Hippocampal formation (tissue), 2 donors: ENCODE results near the gene VSIG10L.
A peak's percentile ranks its signal among the peaks of the same experiment; 100 is the strongest.

Experiments used
- DNase-seq, 2 donors: peaks; one replicate each; lab custom pipeline; 2025; lab: John Stamatoyannopoulos, UW

Gene VSIG10L

DNA sequence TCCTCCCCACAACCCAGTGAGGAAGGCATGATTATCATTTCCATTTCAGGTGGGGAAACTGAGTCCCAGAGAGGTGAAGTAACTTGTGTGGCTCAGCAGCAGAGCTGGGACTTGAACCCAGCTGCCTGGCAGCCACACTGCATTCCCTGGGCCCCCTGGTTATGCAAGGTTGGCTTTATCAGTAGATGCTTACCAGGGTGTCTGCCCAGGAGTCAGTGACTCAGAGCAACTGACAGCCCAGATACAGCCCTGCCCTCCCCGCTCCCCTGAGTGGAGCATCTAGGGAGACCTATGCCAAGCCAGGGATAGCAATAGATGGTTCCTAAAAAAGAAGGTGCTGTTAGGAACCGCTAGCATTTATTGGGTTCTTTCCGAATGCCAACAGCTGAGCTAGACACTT, 24.6 kb downstream of the VSIG10L start:
- DNase-seq, result no peak

DNA sequence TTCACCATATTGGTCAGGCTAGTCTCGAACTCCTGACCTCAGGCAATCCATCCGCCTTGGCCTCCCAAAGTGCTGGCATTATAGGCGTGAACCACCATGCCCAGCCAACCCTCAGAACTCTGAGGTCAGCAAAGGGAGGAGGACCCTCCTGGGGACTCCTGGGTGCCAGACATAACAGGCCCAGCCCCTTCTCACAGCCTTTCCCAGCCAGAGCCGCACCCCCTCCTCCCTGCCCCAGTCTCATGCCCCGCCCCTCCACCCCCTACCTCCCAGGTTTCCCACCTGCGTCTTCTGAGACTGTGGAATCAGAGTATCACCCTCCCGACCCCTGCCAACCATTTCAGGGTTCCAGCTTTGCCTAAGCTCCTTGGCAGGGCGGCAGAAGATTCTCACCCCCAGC, 25.3 kb downstream of the VSIG10L start:
- DNase-seq, result no peak

DNA sequence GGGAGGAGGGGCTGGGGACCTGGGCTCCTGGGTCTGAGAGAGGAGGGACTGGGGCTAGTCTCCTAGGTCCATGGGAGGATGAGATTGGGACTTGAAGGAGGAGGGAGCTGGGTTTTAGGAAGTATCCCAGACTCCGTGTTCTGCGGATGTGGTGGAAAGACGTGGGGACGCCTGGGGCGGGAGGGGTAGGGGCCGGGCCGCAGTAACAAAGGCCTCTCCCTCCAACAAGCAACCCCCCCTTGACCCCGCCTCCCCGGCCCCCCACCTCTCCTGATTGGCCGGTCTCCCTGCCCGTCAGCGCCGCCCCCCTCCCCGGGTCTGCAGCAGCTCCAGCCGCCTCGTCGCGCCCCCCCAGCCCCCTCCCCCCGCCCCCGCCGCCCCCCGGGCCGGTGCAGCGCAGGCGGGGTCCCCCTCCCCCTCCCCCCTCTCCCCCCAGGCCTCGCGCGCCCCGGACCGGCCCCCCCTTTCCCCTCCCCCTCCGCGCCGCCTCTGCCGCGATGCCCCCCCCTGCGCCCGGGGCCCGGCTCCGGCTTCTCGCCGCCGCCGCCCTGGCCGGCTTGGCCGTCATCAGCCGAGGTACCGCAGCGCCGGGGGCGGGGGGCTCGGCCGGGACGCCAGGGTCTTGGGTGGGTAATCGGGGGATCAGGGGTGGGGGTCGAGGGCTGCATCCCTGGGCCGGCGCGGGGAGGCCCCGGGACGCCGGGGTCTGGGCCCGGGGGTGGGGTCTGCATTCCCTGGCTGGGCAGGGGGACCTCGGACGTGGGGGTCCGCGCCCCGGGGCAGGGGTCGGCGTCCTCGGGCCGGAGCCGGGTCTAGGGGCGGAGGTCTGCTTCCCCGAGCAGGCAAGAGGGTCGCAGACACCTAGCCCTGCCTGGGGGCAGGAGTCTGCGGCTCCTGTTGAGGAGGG, 30.3 kb downstream of the VSIG10L start, which contains the start of gene IGLON5:
Gene IGLON5, plus strand, starts transcription at position 294 of the 907 bp plus-strand sequence. Its CDS starts 204 bp downstream, at position 498.
- DNase-seq, result peak in 1 of 2 donors; percentile 17

DNA sequence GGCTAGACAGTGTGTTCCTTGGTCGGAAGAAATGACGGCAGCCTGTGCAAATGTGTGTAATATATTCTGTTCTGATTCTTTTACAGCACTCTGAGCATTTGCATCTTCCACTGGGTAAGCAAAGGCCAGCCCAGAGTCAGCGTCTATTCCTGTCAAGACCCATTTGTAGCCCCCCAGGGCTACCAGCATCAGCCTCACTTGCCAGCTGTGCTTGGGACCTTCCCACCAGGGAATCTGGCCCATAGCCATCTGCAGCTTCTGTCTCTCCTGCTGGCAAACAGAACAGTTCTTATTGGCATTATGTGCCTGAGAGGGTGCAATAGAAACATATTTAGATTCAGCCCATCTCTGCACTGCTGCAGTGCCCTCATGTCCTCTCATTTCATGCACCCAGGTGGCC, 36.5 kb downstream of the VSIG10L start:
- no peak for DNase-seq

DNA sequence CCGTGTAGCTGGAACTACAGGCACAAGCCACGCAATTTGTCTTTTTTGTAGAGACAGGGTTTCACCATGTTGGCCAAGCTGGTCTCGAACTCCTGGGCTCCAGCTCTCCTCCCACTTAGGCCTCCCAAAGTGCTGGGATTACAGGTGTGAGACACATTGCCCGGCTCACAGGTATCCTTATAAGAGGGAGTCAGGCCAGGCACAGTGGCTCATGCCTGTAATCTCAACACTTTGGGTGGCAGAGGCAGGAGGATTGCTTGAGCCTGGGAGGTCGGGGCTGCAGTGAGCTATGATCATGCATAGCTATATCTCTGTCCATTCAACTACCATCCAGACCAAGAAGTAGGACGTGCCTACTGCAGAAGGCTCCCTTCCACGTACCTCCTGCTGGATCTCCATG, 40.7 kb downstream of the VSIG10L start:
- DNase-seq, result no peak

DNA sequence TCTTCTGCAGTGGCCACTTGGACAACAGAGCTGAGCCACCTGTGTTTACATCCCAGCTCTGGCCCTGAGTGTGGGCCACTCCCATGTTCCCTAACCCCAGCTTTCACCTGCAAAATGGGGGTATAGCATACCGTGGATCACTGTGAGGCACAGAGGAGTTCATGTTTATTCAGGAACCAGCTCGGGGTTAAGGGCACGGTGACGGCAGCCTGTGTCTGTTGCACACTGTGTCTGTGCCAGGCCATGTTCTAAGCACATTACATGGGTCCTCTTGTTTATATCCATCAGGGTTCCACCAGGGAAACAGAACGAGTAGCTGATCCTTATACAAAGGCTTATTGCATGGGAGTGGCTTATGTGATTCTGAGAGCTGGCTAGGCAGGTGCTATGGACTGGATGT, 44.5 kb downstream of the VSIG10L start:
- DNase-seq, result no peak

DNA sequence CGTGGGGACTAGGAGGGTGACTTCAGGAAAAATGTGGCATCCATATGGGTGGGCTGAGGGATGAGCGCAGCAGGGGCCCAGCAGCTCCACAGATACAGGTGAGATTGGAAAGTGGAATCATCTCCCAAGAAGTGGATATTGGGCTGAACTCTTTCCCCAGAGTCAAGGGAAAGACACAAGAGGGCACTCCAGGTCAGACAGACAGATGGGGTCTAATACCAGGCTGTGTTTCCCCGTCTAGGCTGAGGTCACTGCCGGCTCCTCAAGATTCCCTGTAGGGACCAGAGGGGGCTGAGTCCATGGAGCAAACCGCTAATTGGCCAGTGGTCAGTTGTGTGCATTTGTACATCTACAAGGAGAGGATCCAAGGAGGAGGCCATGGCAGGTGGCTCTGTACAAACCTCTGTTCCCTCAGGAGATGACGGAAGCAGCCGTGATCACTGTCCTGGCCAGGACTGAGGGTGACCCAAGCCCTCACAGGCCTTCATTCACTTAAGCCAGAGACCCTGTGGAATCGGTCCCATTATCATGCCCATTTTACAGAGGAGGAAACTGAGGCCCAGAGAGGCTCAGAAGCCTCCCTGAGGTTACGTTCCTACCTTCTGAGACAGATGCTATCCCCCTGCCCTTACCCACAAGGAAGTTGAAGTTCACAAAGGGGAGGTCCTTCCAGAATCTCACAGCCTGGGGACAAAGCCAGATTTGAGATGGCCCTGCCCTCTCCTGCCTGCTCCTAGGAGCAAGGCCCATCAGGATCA, 45.4 kb downstream of the VSIG10L start:
- no peak for DNase-seq

DNA sequence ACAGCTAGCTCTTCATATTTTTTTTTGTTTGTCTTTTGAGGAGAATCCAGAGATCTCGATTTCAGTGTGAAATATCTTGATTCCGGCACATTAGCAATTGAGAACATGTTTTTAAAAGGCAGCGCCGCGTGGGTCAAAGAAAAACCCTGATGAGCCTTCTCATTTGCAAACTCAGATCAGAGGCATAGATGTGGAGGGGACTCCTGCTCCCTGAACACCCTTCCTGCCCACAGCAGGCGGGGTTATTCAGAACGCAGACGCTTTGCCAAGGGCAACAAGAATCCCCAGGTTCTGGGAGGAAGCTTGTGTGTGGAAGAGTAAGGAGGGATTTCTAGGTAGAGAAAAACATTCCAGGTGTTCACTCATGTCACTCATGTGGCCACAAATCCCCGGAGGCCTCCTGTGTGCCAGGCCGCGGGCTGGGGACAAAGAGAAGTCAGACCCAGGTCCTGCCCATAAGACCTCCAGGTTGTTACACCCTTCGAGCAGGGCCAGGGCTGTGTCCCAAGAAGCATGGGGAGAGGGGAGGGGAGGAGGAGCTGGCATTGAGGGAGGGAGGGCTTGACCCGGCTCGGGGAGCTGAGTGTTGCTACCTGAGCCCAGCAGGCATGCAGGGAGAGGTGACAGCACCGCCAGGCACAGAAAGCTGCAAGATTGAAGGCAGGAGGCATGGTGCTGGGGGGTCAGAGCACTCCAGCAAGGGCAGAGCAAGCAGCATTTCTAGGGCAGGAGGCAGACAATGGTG, 46.4 kb downstream of the VSIG10L start:
- DNase-seq, result no peak

DNA sequence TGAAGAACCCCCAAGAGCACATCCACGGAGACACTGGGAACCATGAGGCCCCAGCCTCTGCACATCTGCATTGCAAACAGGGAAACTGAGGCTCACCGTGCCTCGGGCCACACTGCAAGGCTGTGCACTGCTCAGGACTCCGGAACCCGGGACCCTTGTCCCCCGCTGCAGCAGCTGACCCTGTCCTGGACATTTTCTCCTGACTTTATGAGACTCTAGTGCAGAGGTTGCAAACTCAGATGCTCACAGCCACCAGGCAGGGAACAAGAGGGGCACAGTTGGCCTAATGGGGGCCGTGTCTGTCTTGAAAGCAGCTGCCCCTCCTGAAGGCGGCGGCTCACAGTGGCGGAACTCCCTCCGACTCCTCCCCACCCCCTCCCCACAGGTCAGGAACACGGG, 47.0 kb downstream of the VSIG10L start:
- DNase-seq, result no peak

DNA sequence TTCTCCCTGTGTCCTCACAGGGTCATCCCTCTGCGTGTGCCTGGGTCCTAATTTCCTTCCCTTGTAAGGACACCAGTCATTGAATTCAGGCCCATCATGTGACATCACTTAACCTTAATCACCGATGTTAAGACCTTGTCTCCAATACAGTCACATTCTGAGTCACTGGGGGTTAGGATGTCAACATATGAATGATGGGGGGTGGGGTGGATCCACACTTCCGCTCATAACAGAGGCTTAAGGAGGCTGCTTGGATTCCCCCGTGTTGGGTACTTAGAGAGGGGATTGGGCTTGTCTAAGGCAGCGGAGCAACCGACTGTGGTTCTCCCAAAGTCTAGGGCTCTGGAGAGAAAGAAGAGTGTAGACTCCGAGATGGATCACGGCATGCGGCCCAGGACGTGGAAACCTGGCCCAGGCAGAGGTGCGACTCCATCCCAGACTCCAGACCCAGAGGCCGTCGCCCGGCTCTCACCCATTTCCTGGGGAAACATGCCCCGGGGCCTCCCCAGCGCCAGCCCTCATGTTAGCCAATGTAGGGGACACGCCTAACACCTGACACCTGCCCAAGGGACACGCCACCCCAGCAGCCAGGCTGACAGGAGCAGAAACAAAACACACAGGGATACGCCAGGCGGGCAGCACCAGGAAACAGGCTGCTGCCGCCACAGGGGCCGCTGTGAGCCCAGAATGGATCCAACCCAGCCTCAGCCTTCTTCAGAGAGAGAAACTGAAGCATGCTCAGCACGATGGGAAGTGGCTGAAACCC, 47.5 kb downstream of the VSIG10L start:
- DNase-seq, result no peak

DNA sequence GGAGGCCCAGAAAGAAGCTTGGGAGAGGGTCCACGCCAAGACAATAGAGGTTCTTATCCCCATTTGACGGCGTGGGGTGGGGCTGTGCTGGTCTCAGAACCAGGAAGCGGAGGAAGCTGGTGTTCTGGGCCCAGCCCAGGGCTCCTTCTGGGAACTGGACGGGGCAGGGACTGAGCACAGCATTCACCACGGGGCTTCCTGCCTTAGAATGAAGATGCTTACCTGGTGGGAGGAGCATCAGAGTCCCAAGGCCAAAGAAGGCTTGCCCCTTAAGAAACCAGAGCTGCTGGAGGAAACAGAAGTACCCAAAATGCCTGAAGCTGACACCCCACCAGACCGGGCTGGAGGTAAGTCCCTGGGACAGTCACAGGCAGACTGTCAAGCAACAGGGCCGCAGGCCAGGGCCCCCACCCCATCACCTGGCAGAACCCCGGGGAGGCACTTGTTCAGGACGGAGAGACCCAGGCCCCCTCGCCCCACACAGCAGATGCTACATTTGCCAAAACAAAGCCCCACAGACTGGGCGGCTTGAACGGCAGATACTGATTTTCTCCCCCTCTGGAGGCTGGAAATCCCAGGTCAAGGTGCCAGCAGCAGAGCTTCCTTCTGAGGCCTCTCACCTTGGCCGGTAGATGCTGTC, 48.2 kb downstream of the VSIG10L start:
- no peak for DNase-seq

DNA sequence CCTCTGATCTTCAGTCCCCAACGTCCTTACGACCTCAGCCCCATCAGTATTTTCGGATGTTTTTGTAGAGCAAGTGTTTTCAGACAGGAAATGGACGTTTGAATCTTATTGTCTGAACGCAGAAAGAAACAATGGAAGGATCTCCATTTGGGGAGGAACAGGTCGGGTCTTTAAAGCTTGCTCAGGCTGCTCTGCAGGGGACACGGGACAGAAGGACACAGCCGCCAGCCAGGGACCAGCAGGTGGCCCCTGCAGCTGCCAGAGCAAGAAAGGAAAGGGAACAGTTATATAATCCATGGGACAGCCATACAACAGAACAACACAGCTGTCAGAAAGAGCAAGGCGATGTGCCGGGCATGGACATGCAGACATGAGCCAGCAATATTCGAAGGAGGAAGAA, 49.0 kb downstream of the VSIG10L start:
- no peak for DNase-seq

DNA sequence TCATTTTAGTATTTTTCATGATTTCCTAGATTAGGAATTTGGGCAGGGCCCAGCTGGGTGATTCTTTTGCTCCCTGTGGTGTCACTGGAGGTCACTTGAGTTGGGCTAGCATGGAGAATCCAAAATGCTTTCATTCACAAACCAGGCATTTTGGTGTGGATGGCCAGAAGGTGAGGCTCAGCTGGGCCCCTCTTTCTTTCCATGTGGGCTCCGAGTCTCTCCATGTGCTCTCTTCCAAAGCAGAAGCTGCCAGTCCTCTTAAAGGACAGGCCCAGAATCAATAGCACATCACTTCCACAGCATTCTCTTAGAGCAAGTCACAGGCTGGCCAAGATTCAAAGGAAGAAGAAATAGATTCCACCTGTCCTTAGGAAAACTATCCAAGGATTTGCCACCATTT, 52.3 kb downstream of the VSIG10L start:
- no peak for DNase-seq

DNA sequence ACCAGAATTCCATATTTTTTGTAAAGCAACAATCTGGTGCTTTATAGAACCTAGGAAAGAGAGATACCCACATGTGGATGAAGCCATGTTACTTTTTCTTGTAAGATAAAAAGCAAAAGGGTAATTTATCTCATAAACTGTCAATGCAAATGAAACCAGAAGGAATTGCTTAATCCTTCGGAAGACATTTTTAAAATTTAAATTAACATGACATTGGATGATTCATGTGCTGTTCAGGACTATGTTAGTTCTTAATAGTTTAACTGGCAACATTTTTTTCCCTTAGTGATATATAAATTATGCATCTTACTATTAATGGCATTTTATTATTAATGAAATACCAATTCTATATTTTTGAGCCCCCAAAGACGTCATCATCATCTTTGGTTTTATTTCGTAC, 56.3 kb downstream of the VSIG10L start:
- no peak for DNase-seq

DNA sequence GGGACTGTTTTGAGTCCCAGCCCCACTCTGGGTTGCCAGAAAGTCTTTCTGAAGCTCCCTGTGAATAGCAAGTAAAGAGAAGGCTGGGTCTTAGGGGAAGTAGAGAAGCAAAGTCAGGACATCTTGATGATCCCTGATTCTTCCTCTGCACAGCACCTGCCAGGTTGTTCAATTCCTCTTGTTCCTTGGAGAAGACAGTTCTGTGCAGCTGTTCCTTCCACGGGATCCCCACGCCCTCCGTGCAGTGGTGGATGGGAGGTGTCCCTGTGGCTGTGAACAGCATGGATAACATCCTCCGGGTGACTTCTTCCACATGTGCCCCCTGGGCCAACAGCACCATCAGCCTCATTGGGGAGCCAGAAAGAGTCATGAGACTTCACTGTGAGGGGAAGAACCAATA, 59.6 kb downstream of the VSIG10L start:
- DNase-seq, result no peak
